GM21723 (cell line): ENCODE data around the gene HECTD4.
"Not testable (repeated sequence)": the region's sequence is repeated elsewhere in the genome, so short reads cannot be mapped to it uniquely, and the experiment has no call there.

Experiments used
- ATAC-seq: cut with Tn5 transposase; IDR thresholded peaks from one replicate; pipeline ENCODE4 v1.9.1; 2021; ENCODE audit warnings: mild to moderate bottlenecking, moderate library complexity; ENCODE audit not compliant: unreplicated experiment

Gene HECTD4

GRCh38 chr12:112354399-112354798, 27.8 kb downstream of the HECTD4 start:
- no peak for ATAC-seq

- no peak for ATAC-seq
Observed at GRCh38 chr12:112353393-112353792, 28.8 kb downstream of the HECTD4 start.

GRCh38 chr12:112352921-112353320, 29.3 kb downstream of the HECTD4 start:
- no peak for ATAC-seq

GRCh38 chr12:112350593-112351592, 31.3 kb downstream of the HECTD4 start:
- no peak for ATAC-seq

- ATAC-seq = no peak
Observed at GRCh38 chr12:112349431-112349830, 32.8 kb downstream of the HECTD4 start.

GRCh38 chr12:112348926-112349325, 33.3 kb downstream of the HECTD4 start:
- not testable (repeated sequence) for ATAC-seq

- peak; percentile 49 for ATAC-seq
Observed at GRCh38 chr12:112347581-112347982, 34.6 kb downstream of the HECTD4 start.

- ATAC-seq = no peak
Observed at GRCh38 chr12:112346194-112346593, 36.0 kb downstream of the HECTD4 start.

GRCh38 chr12:112344220-112344619, 38.0 kb downstream of the HECTD4 start:
- no peak for ATAC-seq

GRCh38 chr12:112342587-112342986, 39.6 kb downstream of the HECTD4 start:
- no peak for ATAC-seq

- no peak for ATAC-seq
Observed at GRCh38 chr12:112341046-112341825, 41.0 kb downstream of the HECTD4 start.

- ATAC-seq = no peak
Observed at GRCh38 chr12:112340230-112340629, 42.0 kb downstream of the HECTD4 start.

GRCh38 chr12:112334999-112335398, 47.2 kb downstream of the HECTD4 start:
- ATAC-seq = not testable (repeated sequence)

- ATAC-seq = no peak
Observed at GRCh38 chr12:112333019-112333418, 49.2 kb downstream of the HECTD4 start.

GRCh38 chr12:112331886-112332285, 50.3 kb downstream of the HECTD4 start:
- ATAC-seq = no peak

- ATAC-seq = no peak
Observed at GRCh38 chr12:112330706-112331105, 51.5 kb downstream of the HECTD4 start.

- no peak for ATAC-seq
Observed at GRCh38 chr12:112328456-112329124, 53.6 kb downstream of the HECTD4 start.

- no peak for ATAC-seq
Observed at GRCh38 chr12:112327209-112327938, 54.9 kb downstream of the HECTD4 start.

- no peak for ATAC-seq
Observed at GRCh38 chr12:112325622-112326207, 56.5 kb downstream of the HECTD4 start.

GRCh38 chr12:112325157-112325556, 57.1 kb downstream of the HECTD4 start:
- no peak for ATAC-seq
